WTC11 (cell line): ENCODE measurements around the gene PPM1D. TPM values are rescaled to one million over a fixed set of nuclear protein-coding genes. Genes with fewer than 3 reads are reported as not detected.
A peak's percentile ranks its signal among the peaks of the same experiment; 100 is the strongest.

Source experiments
- ATAC-seq: fragments of 200-7000 bp; cut with Tn5 transposase; 2 replicates; pipeline ENCODE4 v1.10.0; 2021; ENCODE audit warnings: mild to moderate bottlenecking, moderate library complexity
- CTCF ChIA-PET: fragments of 300-600 bp; sonication (Branson Sonifier 250); formaldehyde crosslinking; loops from one replicate; lab custom pipeline; 2021; ENCODE audit warnings: antibody characterized with exemption; lab: Charles Lee
- POLR2A ChIA-PET: fragments of 350-600 bp; sonication (Branson Sonifier 250); formaldehyde crosslinking; loops from one replicate; lab custom pipeline; 2021; ENCODE audit warnings: antibody characterized with exemption; lab: Charles Lee
- DNase-seq: peaks from one replicate; pipeline ENCODE4 v3.0.0; 2021; ENCODE audit warnings: low spot score
- H3K27ac Mint-ChIP-seq: 2 replicates; pipeline ENCODE4 v1.8.0; 2021; ENCODE audit warnings: mixed read lengths
- H3K27me3 Mint-ChIP-seq: 2 replicates; pipeline ENCODE4 v1.8.0; 2021; ENCODE audit warnings: low read depth, mild to moderate bottlenecking, moderate library complexity, mixed read lengths
- H3K36me3 Mint-ChIP-seq: 2 replicates; pipeline ENCODE4 v1.8.0; 2021; ENCODE audit warnings: mixed read lengths
- H3K4me1 Mint-ChIP-seq: 2 replicates; pipeline ENCODE4 v1.8.0; 2022; ENCODE audit warnings: mixed read lengths
- H3K4me3 Mint-ChIP-seq: 2 replicates; pipeline ENCODE4 v1.8.0; 2021; ENCODE audit warnings: mild to moderate bottlenecking, moderate library complexity, mixed read lengths
- H3K9me3 Mint-ChIP-seq: 2 replicates; pipeline ENCODE4 v1.8.0; 2021; ENCODE audit warnings: mixed read lengths
- EMX1 ChIP-seq: fragments of 250-450 bp; sonication (Bioruptor Pico); IDR thresholded peaks from 2 replicates; pipeline ENCODE4 v1.8.0; 2021; ENCODE audit warnings: mild to moderate bottlenecking
- FOXK1 ChIP-seq: sonication (generic); formaldehyde crosslinking; IDR thresholded peaks from 2 replicates; pipeline ENCODE4 v1.8.0; 2022; ENCODE audit warnings: mild to moderate bottlenecking, moderate library complexity, missing genetic modification reagents
- GABPB1 ChIP-seq: sonication (generic); formaldehyde crosslinking; IDR thresholded peaks from 2 replicates; pipeline ENCODE4 v1.8.1; 2023; ENCODE audit warnings: mild to moderate bottlenecking, missing genetic modification reagents
- GTF2I ChIP-seq: fragments of 250-450 bp; sonication (Bioruptor Pico); conservative IDR thresholded peaks from 2 replicates; pipeline ENCODE4 v1.4.0; 2021; ENCODE audit warnings: mild to moderate bottlenecking
- JAZF1 ChIP-seq: fragments of 250-450 bp; sonication (Bioruptor Pico); IDR thresholded peaks from 2 replicates; pipeline ENCODE4 v1.9.0; 2021; ENCODE audit warnings: moderate library complexity, mild to moderate bottlenecking, inconsistent platforms
- MYBL2 ChIP-seq: sonication (generic); formaldehyde crosslinking; IDR thresholded peaks from 2 replicates; pipeline ENCODE4 v1.8.1; 2023; ENCODE audit warnings: mild to moderate bottlenecking, moderate library complexity, missing genetic modification reagents
- NFATC4 ChIP-seq: fragments of 250-450 bp; sonication (Bioruptor Pico); IDR thresholded peaks from 2 replicates; pipeline ENCODE4 v1.9.0; 2021; ENCODE audit warnings: mild to moderate bottlenecking
- NR2C2 ChIP-seq: sonication (generic); formaldehyde crosslinking; IDR thresholded peaks from 2 replicates; pipeline ENCODE4 v1.8.0; 2022; ENCODE audit warnings: mild to moderate bottlenecking, missing genetic modification reagents
- OVOL2 ChIP-seq: fragments of 250-450 bp; sonication (Bioruptor Pico); IDR thresholded peaks from 2 replicates; pipeline ENCODE4 v1.9.0; 2021; ENCODE audit warnings: mild to moderate bottlenecking, borderline replicate concordance
- RELA ChIP-seq: sonication (generic); formaldehyde crosslinking; IDR thresholded peaks from 2 replicates; pipeline ENCODE4 v1.8.1; 2022; ENCODE audit warnings: missing genetic modification reagents, mild to moderate bottlenecking, borderline replicate concordance
- RORB ChIP-seq: fragments of 250-450 bp; sonication (Bioruptor Pico); IDR thresholded peaks from 2 replicates; pipeline ENCODE4 v1.9.0; 2021; ENCODE audit warnings: mild to moderate bottlenecking
- SMAD3 ChIP-seq: sonication (generic); formaldehyde crosslinking; IDR thresholded peaks from 2 replicates; pipeline ENCODE4 v1.8.0; 2022; ENCODE audit warnings: missing genetic modification reagents, mild to moderate bottlenecking, borderline replicate concordance
- SP1 ChIP-seq: sonication (generic); formaldehyde crosslinking; conservative IDR thresholded peaks from 2 replicates; pipeline ENCODE4 v1.8.1; 2022; ENCODE audit warnings: missing genetic modification reagents
- TEAD1 ChIP-seq: sonication (generic); formaldehyde crosslinking; IDR thresholded peaks from 2 replicates; pipeline ENCODE4 v1.8.0; 2022; ENCODE audit warnings: mild to moderate bottlenecking, missing genetic modification reagents
- TEAD4 ChIP-seq: sonication (generic); formaldehyde crosslinking; IDR thresholded peaks from 2 replicates; pipeline ENCODE4 v1.8.0; 2022; ENCODE audit warnings: mild to moderate bottlenecking, missing genetic modification reagents
- ZBTB21 ChIP-seq: sonication (generic); formaldehyde crosslinking; IDR thresholded peaks from 2 replicates; pipeline ENCODE4 v1.8.1; 2023; ENCODE audit warnings: mild to moderate bottlenecking, missing genetic modification reagents, borderline replicate concordance
- ZNF219 ChIP-seq: sonication (generic); formaldehyde crosslinking; IDR thresholded peaks from 2 replicates; pipeline ENCODE4 v1.8.0; 2023; ENCODE audit warnings: missing genetic modification reagents, mild to moderate bottlenecking, borderline replicate concordance
- ZNF232 ChIP-seq: sonication (generic); formaldehyde crosslinking; IDR thresholded peaks from 2 replicates; pipeline ENCODE4 v1.8.0; 2022; ENCODE audit warnings: mild to moderate bottlenecking, missing genetic modification reagents
- ZNF263 ChIP-seq: sonication (generic); formaldehyde crosslinking; IDR thresholded peaks from 2 replicates; pipeline ENCODE4 v1.8.1; 2022; ENCODE audit warnings: low read depth, mild to moderate bottlenecking, moderate library complexity, missing genetic modification reagents
- ZNF317 ChIP-seq: sonication (generic); formaldehyde crosslinking; IDR thresholded peaks from 2 replicates; pipeline ENCODE4 v1.8.1; 2023; ENCODE audit warnings: low read depth, mild to moderate bottlenecking, moderate library complexity, missing genetic modification reagents, borderline replicate concordance
- ZNF396 ChIP-seq: fragments of 250-450 bp; sonication (Bioruptor Pico); IDR thresholded peaks from 2 replicates; pipeline ENCODE4 v1.8.0; 2021; ENCODE audit warnings: mild to moderate bottlenecking, moderate library complexity, borderline replicate concordance
- ZNF423 ChIP-seq: fragments of 250-450 bp; sonication (Bioruptor Pico); IDR thresholded peaks from 2 replicates; pipeline ENCODE4 v2.1.2; 2022; ENCODE audit warnings: mild to moderate bottlenecking, moderate library complexity
- total RNA-seq: library from RNA; stranded (reverse); gene quantifications from 3 replicates; pipeline ENCODE4 v1.2.3, GENCODE V29; 2021
- TF ChIP-seq, protein P1 (sequence below): sonication (generic); formaldehyde crosslinking; IDR thresholded peaks from 2 replicates; pipeline ENCODE4 v1.8.1; 2023; ENCODE audit warnings: mild to moderate bottlenecking, moderate library complexity, missing genetic modification reagents
- TF ChIP-seq, protein P2 (sequence below): sonication (generic); formaldehyde crosslinking; IDR thresholded peaks from 2 replicates; pipeline ENCODE4 v1.8.0; 2022; ENCODE audit warnings: mild to moderate bottlenecking, missing genetic modification reagents
- TF ChIP-seq, protein P3 (sequence below): sonication (generic); formaldehyde crosslinking; IDR thresholded peaks from 2 replicates; pipeline ENCODE4 v1.8.0; 2022; ENCODE audit warnings: missing genetic modification reagents
- TF ChIP-seq, protein P4 (sequence below): sonication (generic); formaldehyde crosslinking; IDR thresholded peaks from 2 replicates; pipeline ENCODE4 v1.8.1; 2023; ENCODE audit warnings: mild to moderate bottlenecking, missing genetic modification reagents, moderate library complexity
- TF ChIP-seq, protein P5 (sequence below): fragments of 250-450 bp; sonication (Bioruptor Pico); IDR thresholded peaks from 2 replicates; pipeline ENCODE4 v1.8.0; 2021; ENCODE audit warnings: mild to moderate bottlenecking

Gene PPM1D
- total RNA-seq, 1 experiment from 2014 or later, result 20.4 TPM

DNA sequence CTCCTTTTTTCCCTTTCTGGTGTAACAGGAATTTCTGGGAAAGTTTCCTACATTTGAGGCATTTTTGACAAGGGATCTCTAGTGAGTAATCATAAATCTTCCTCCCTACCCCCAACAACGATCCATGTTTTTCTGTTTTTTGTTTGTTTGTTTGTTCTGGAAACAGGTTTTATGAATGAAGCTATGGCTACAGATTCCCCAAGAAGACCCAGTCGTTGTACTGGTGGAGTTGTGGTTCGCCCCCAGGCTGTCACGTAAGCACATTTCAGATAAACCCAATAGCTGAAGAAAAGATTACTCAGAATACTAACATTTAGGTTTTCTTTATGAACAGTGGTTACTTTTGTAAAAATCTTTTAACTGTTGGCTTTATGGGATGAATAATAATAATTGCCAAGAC lies 79.3 kb downstream of the PPM1D start (continued):
- TF ChIP-seq RORB (no peak), EMX1 (CRISPR knock-in tag) (no peak), ZNF232 (CRISPR knock-in tag) (no peak), NFATC4 (no peak), ZNF396 (no peak), MYBL2 (CRISPR knock-in tag) (no peak)
- TF ChIP-seq, protein P1, sequence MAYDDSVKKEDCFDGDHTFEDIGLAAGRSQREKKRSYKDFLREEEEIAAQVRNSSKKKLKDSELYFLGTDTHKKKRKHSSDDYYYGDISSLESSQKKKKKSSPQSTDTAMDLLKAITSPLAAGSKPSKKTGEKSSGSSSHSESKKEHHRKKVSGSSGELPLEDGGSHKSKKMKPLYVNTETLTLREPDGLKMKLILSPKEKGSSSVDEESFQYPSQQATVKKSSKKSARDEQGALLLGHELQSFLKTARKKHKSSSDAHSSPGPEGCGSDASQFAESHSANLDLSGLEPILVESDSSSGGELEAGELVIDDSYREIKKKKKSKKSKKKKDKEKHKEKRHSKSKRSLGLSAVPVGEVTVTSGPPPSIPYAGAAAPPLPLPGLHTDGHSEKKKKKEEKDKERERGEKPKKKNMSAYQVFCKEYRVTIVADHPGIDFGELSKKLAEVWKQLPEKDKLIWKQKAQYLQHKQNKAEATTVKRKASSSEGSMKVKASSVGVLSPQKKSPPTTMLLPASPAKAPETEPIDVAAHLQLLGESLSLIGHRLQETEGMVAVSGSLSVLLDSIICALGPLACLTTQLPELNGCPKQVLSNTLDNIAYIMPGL (CRISPR knock-in tag), result no peak

DNA sequence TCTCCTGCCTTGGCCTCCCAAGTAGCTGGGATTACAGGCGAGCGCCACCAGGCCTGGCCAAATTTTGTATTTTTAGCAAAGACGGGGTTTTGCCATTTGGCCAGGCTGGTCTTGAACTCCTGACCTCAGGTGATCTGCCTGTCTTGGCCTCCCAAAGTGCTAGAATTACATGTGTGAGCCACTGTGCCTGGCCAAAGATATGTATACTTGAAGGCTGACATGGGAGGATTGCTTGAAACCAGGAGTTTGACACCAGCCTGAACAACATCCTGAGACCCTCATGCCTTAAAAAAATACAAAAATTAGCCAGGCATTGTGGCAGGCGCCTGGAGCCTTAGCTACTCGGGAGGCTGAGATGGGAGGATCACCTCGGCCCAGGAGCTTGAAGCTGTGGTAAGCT lies 80.8 kb downstream of the PPM1D start:
- ATAC-seq (no peak), DNase-seq (no peak)
- Mint-ChIP-seq H3K36me3 (no peaks in the 10 kb centered on the region), H3K27me3 (no peaks in the 10 kb centered on the region), H3K27ac (no peak overlapping the region), H3K4me3 (no peak overlapping the region), H3K9me3 (no peaks in the 10 kb centered on the region), H3K4me1 (peaks cover 6% of the 10 kb centered on the region)
- ChIA-PET POLR2A (interaction anchor here (0.6 kb wide), 1 partner anchor 12 kb away, joined by 3 read pairs; no protein-coding TSS in a partner anchor), CTCF (no interaction called here)
- no peak for TF ChIP-seq OVOL2 (CRISPR knock-in tag)
- no peak for TF ChIP-seq NFATC4
- no peak for TF ChIP-seq ZBTB21 (CRISPR knock-in tag)
- no peak for TF ChIP-seq TEAD4 (CRISPR knock-in tag)
- no peak for TF ChIP-seq ZNF263 (CRISPR knock-in tag)
- no peak for TF ChIP-seq JAZF1 (CRISPR knock-in tag)

DNA sequence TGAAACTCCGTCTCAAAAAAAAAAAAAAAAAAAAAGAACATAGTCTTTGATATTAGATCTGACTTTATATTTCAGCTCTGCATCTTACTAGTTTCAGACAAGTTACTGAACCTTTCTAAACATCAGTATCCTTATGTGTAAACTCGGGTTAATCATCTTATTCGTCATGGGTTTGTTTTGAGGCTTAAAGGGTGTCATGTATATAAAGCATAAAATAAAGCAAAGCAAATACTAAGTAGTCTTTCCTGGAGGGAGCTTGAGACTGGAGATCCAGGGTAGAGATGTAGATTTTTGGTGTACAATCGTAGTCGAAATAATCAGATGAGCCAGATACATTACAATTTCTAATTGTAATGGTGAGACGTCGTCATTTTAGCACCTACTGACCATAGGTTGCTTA lies 85.4 kb downstream of the PPM1D start:
- no peaks in the 10 kb centered on the region for H3K4me1 Mint-ChIP-seq
- TF ChIP-seq ZNF423 (CRISPR knock-in tag) (no peak), RELA (CRISPR knock-in tag) (no peak), GABPB1 (CRISPR knock-in tag) (no peak), SMAD3 (CRISPR knock-in tag) (no peak), SP1 (no peak), NR2C2 (CRISPR knock-in tag) (no peak), ZNF317 (CRISPR knock-in tag) (no peak), ZNF219 (CRISPR knock-in tag) (no peak), GTF2I (no peak), FOXK1 (no peak), TEAD1 (CRISPR knock-in tag) (no peak)
- TF ChIP-seq, protein P2, sequence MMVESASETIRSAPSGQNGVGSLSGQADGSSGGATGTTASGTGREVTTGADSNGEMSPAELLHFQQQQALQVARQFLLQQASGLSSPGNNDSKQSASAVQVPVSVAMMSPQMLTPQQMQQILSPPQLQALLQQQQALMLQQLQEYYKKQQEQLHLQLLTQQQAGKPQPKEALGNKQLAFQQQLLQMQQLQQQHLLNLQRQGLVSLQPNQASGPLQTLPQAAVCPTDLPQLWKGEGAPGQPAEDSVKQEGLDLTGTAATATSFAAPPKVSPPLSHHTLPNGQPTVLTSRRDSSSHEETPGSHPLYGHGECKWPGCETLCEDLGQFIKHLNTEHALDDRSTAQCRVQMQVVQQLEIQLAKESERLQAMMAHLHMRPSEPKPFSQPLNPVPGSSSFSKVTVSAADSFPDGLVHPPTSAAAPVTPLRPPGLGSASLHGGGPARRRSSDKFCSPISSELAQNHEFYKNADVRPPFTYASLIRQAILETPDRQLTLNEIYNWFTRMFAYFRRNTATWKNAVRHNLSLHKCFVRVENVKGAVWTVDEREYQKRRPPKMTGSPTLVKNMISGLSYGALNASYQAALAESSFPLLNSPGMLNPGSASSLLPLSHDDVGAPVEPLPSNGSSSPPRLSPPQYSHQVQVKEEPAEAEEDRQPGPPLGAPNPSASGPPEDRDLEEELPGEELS, result no peak
- TF ChIP-seq, protein P3, sequence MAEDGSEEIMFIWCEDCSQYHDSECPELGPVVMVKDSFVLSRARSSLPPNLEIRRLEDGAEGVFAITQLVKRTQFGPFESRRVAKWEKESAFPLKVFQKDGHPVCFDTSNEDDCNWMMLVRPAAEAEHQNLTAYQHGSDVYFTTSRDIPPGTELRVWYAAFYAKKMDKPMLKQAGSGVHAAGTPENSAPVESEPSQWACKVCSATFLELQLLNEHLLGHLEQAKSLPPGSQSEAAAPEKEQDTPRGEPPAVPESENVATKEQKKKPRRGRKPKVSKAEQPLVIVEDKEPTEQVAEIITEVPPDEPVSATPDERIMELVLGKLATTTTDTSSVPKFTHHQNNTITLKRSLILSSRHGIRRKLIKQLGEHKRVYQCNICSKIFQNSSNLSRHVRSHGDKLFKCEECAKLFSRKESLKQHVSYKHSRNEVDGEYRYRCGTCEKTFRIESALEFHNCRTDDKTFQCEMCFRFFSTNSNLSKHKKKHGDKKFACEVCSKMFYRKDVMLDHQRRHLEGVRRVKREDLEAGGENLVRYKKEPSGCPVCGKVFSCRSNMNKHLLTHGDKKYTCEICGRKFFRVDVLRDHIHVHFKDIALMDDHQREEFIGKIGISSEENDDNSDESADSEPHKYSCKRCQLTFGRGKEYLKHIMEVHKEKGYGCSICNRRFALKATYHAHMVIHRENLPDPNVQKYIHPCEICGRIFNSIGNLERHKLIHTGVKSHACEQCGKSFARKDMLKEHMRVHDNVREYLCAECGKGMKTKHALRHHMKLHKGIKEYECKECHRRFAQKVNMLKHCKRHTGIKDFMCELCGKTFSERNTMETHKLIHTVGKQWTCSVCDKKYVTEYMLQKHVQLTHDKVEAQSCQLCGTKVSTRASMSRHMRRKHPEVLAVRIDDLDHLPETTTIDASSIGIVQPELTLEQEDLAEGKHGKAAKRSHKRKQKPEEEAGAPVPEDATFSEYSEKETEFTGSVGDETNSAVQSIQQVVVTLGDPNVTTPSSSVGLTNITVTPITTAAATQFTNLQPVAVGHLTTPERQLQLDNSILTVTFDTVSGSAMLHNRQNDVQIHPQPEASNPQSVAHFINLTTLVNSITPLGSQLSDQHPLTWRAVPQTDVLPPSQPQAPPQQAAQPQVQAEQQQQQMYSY (CRISPR knock-in tag), result no peak
- TF ChIP-seq, protein P4, sequence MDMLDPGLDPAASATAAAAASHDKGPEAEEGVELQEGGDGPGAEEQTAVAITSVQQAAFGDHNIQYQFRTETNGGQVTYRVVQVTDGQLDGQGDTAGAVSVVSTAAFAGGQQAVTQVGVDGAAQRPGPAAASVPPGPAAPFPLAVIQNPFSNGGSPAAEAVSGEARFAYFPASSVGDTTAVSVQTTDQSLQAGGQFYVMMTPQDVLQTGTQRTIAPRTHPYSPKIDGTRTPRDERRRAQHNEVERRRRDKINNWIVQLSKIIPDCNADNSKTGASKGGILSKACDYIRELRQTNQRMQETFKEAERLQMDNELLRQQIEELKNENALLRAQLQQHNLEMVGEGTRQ (CRISPR knock-in tag), result no peak
- TF ChIP-seq, protein P5, sequence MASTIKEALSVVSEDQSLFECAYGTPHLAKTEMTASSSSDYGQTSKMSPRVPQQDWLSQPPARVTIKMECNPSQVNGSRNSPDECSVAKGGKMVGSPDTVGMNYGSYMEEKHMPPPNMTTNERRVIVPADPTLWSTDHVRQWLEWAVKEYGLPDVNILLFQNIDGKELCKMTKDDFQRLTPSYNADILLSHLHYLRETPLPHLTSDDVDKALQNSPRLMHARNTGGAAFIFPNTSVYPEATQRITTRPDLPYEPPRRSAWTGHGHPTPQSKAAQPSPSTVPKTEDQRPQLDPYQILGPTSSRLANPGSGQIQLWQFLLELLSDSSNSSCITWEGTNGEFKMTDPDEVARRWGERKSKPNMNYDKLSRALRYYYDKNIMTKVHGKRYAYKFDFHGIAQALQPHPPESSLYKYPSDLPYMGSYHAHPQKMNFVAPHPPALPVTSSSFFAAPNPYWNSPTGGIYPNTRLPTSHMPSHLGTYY, result no peak

More for the DNA sequence above, 85.4 kb downstream of the PPM1D start:
- no peaks in the 10 kb centered on the region for H3K9me3 Mint-ChIP-seq
- no peaks in the 10 kb centered on the region for H3K27me3 Mint-ChIP-seq
- ATAC-seq (no peak), DNase-seq (no peak)
- H3K27ac Mint-ChIP-seq, result peak overlapping the region; percentile 31; the same call in 1 of the 2 replicates
- H3K36me3 Mint-ChIP-seq, result no peaks in the 10 kb centered on the region
- H3K4me3 Mint-ChIP-seq, result no peak overlapping the region
- POLR2A ChIA-PET, result no interaction called here
- CTCF ChIA-PET, result no interaction called here
